Activated T-cell treated with anti-CD3 and anti-CD28 coated beads, Interleukin-2, amount 50 U/mL, for 72 hours (primary cell): Measurements from ENCODE around the gene EFCAB7. TPM values are rescaled to one million over a fixed set of nuclear protein-coding genes. Genes with fewer than 3 reads are reported as not detected.

ENCODE experiments used
- ATAC-seq, 2 donors: fragments of 150-1000 bp; cut with Tn5 transposase; replicated peaks in 1 of 2; 2 replicates each; pipeline ENCODE4 v1.10.0; 2021; ENCODE audit warnings: moderate library complexity in 2 of 2, mild to moderate bottlenecking in 1 of 2
- DNase-seq, 2 donors: peaks; one replicate each; pipeline ENCODE4 v3.0.0; 2021 to 2022; ENCODE audit warnings: mixed read lengths in 1 of 2
- H3K27ac Mint-ChIP-seq: one replicate; pipeline ENCODE4 v1.8.0; 2022; ENCODE audit warnings: mild to moderate bottlenecking, moderate library complexity, mixed read lengths
- H3K27me3 Mint-ChIP-seq: one replicate; pipeline ENCODE4 v1.8.0; 2022; ENCODE audit warnings: low read depth, mixed read lengths
- H3K36me3 Mint-ChIP-seq, 2 donors: one replicate each; pipeline ENCODE4 v1.8.0; 2022; ENCODE audit warnings: mixed read lengths in 2 of 2, mild to moderate bottlenecking in 1 of 2; ENCODE audit not compliant: insufficient read depth in 2 of 2
- H3K4me1 Mint-ChIP-seq: one replicate; pipeline ENCODE4 v1.8.0; 2022; ENCODE audit warnings: low read depth, mixed read lengths
- H3K4me3 Mint-ChIP-seq, 2 donors: one replicate each; pipeline ENCODE4 v1.8.0; 2022; ENCODE audit warnings: mild to moderate bottlenecking in 2 of 2, mixed read lengths in 2 of 2, moderate library complexity in 2 of 2
- H3K9me3 Mint-ChIP-seq, 2 donors: one replicate each; pipeline ENCODE4 v1.8.0; 2022; ENCODE audit warnings: mixed read lengths in 2 of 2
- total RNA-seq, 2 donors: library from RNA; stranded (reverse); gene quantifications; one replicate each; pipeline ENCODE4 v1.2.3, GENCODE V29; 2022

The EFCAB7 gene
- total RNA-seq, 2 donors from 2014 or later, result 7.2 to 7.5 TPM

- no peak for DNase-seq
- Mint-ChIP-seq H3K36me3 (peaks cover 0 to 3% of the 10 kb centered on the region in 2 donors), H3K27ac (no peak overlapping the region), H3K27me3 (no peaks in the 10 kb centered on the region), H3K4me1 (peaks cover 12% of the 10 kb centered on the region), H3K4me3 (no peak overlapping the region), H3K9me3 (no peaks in the 10 kb centered on the region)
- no peak for ATAC-seq
Measured at GRCh38 chr1:63599799-63600198, 76.5 kb downstream of the EFCAB7 start.

GRCh38 chr1:63600248-63600647 is 76.9 kb downstream of the EFCAB7 start:
- Mint-ChIP-seq H3K4me3 (no peak overlapping the region), H3K36me3 (peaks cover 0 to 3% of the 10 kb centered on the region in 2 donors), H3K27ac (no peak overlapping the region), H3K27me3 (no peaks in the 10 kb centered on the region), H3K4me1 (peaks cover 12% of the 10 kb centered on the region), H3K9me3 (no peaks in the 10 kb centered on the region)
- ATAC-seq, result no peak
- DNase-seq, result no peak

GRCh38 chr1:63601061-63601460 is 77.7 kb downstream of the EFCAB7 start:
- Mint-ChIP-seq H3K4me3 (no peak overlapping the region), H3K27ac (no peak overlapping the region), H3K9me3 (no peaks in the 10 kb centered on the region)

GRCh38 chr1:63601463-63601862 is 78.1 kb downstream of the EFCAB7 start:
- H3K27ac Mint-ChIP-seq, result no peak overlapping the region
- peaks cover 12% of the 10 kb centered on the region for H3K4me1 Mint-ChIP-seq
- no peaks in the 10 kb centered on the region for H3K27me3 Mint-ChIP-seq
- H3K4me3 Mint-ChIP-seq, result no peak overlapping the region
- peaks cover 0 to 1% of the 10 kb centered on the region in 2 donors for H3K36me3 Mint-ChIP-seq
- no peak for ATAC-seq
- no peaks in the 10 kb centered on the region for H3K9me3 Mint-ChIP-seq
- no peak for DNase-seq

More at GRCh38 chr1:63601061-63601460, 77.7 kb downstream of the EFCAB7 start:
- ATAC-seq, result no peak
- Mint-ChIP-seq H3K4me1 (peaks cover 12% of the 10 kb centered on the region), H3K36me3 (peaks cover 0 to 1% of the 10 kb centered on the region in 2 donors), H3K27me3 (no peaks in the 10 kb centered on the region)
- DNase-seq, result no peak

- no peaks in the 10 kb centered on the region for H3K27me3 Mint-ChIP-seq
- H3K4me3 Mint-ChIP-seq, result no peak overlapping the region
- peaks cover 0 to 1% of the 10 kb centered on the region in 2 donors for H3K36me3 Mint-ChIP-seq
- ATAC-seq (no peak), DNase-seq (no peak)
- H3K27ac Mint-ChIP-seq, result no peak overlapping the region
- peaks cover 10% of the 10 kb centered on the region for H3K4me1 Mint-ChIP-seq
- H3K9me3 Mint-ChIP-seq, result no peaks in the 10 kb centered on the region
Measured at GRCh38 chr1:63601912-63602311, 78.6 kb downstream of the EFCAB7 start.

- peaks cover 0 to 1% of the 10 kb centered on the region in 2 donors for H3K36me3 Mint-ChIP-seq
- ATAC-seq (no peak), DNase-seq (no peak)
- no peak overlapping the region for H3K4me3 Mint-ChIP-seq
- peaks cover 7% of the 10 kb centered on the region for H3K4me1 Mint-ChIP-seq
- H3K9me3 Mint-ChIP-seq, result no peaks in the 10 kb centered on the region
- H3K27ac Mint-ChIP-seq, result no peak overlapping the region
- no peaks in the 10 kb centered on the region for H3K27me3 Mint-ChIP-seq
Measured at GRCh38 chr1:63602629-63603028, 79.3 kb downstream of the EFCAB7 start.

GRCh38 chr1:63603810-63604209 is 80.5 kb downstream of the EFCAB7 start:
- Mint-ChIP-seq H3K4me1 (peaks cover 7% of the 10 kb centered on the region), H3K27ac (no peak overlapping the region)

GRCh38 chr1:63607322-63607721 is 84.0 kb downstream of the EFCAB7 start:
- Mint-ChIP-seq H3K27me3 (no peaks in the 10 kb centered on the region), H3K36me3 (peaks cover 0 to 1% of the 10 kb centered on the region in 2 donors), H3K4me3 (no peak overlapping the region), H3K27ac (no peak overlapping the region), H3K4me1 (peaks cover 6% of the 10 kb centered on the region), H3K9me3 (no peaks in the 10 kb centered on the region)
- DNase-seq, result no peak
- ATAC-seq, result no peak

More at GRCh38 chr1:63603810-63604209, 80.5 kb downstream of the EFCAB7 start:
- Mint-ChIP-seq H3K4me3 (no peak overlapping the region), H3K9me3 (no peaks in the 10 kb centered on the region), H3K36me3 (peaks cover 0 to 1% of the 10 kb centered on the region in 2 donors), H3K27me3 (no peaks in the 10 kb centered on the region)
- ATAC-seq (no peak), DNase-seq (no peak)

GRCh38 chr1:63611231-63611630 is 87.9 kb downstream of the EFCAB7 start:
- Mint-ChIP-seq H3K27ac (no peak overlapping the region), H3K4me1 (peaks cover 6% of the 10 kb centered on the region), H3K36me3 (no peaks in the 10 kb centered on the region), H3K27me3 (no peaks in the 10 kb centered on the region), H3K4me3 (no peak overlapping the region), H3K9me3 (no peaks in the 10 kb centered on the region)
- ATAC-seq, result no peak
- DNase-seq, result no peak

- Mint-ChIP-seq H3K27ac (no peak overlapping the region), H3K4me3 (no peak overlapping the region), H3K36me3 (no peaks in the 10 kb centered on the region), H3K4me1 (peaks cover 6% of the 10 kb centered on the region), H3K27me3 (no peaks in the 10 kb centered on the region), H3K9me3 (no peaks in the 10 kb centered on the region)
- ATAC-seq, result no peak
- DNase-seq, result no peak
Measured at GRCh38 chr1:63612564-63612963, 89.2 kb downstream of the EFCAB7 start.

GRCh38 chr1:63612971-63613370 is 89.6 kb downstream of the EFCAB7 start:
- peaks cover 6% of the 10 kb centered on the region for H3K4me1 Mint-ChIP-seq
- ATAC-seq (no peak), DNase-seq (no peak)
- H3K4me3 Mint-ChIP-seq, result no peak overlapping the region
- no peaks in the 10 kb centered on the region for H3K9me3 Mint-ChIP-seq
- H3K27ac Mint-ChIP-seq, result no peak overlapping the region
- H3K36me3 Mint-ChIP-seq, result no peaks in the 10 kb centered on the region
- no peaks in the 10 kb centered on the region for H3K27me3 Mint-ChIP-seq

GRCh38 chr1:63615768-63616420 is 92.6 kb downstream of the EFCAB7 start:
- ATAC-seq, result peak; percentile 44 to 53
- no peak overlapping the region for H3K4me3 Mint-ChIP-seq
- H3K9me3 Mint-ChIP-seq, result no peaks in the 10 kb centered on the region

GRCh38 chr1:63617450-63617849 is 94.1 kb downstream of the EFCAB7 start:
- no peaks in the 10 kb centered on the region for H3K4me1 Mint-ChIP-seq
- ATAC-seq (no peak), DNase-seq (no peak)
- H3K27me3 Mint-ChIP-seq, result no peaks in the 10 kb centered on the region
- no peaks in the 10 kb centered on the region for H3K36me3 Mint-ChIP-seq
- no peak overlapping the region for H3K4me3 Mint-ChIP-seq
- no peak overlapping the region for H3K27ac Mint-ChIP-seq
- H3K9me3 Mint-ChIP-seq, result no peaks in the 10 kb centered on the region

More at GRCh38 chr1:63615768-63616420, 92.6 kb downstream of the EFCAB7 start:
- peak; percentile 49 to 73 for DNase-seq
- Mint-ChIP-seq H3K4me1 (no peaks in the 10 kb centered on the region), H3K36me3 (no peaks in the 10 kb centered on the region), H3K27ac (no peak overlapping the region), H3K27me3 (no peaks in the 10 kb centered on the region)

GRCh38 chr1:63618011-63618410 is 94.7 kb downstream of the EFCAB7 start:
- Mint-ChIP-seq H3K36me3 (no peaks in the 10 kb centered on the region), H3K4me3 (no peak overlapping the region), H3K27me3 (no peaks in the 10 kb centered on the region), H3K27ac (peak overlapping the region; percentile 15), H3K4me1 (no peaks in the 10 kb centered on the region), H3K9me3 (no peaks in the 10 kb centered on the region)
- ATAC-seq (no peak), DNase-seq (no peak)
